Measurements from ENCODE around the gene SHISA5. TPM values are rescaled to one million over a fixed set of nuclear protein-coding genes. Genes with fewer than 3 reads are reported as not detected.

Gene SHISA5
- total and polyA plus RNA-seq, 4 donors: 40.7 to 104 (median 75.8) TPM

DNA sequence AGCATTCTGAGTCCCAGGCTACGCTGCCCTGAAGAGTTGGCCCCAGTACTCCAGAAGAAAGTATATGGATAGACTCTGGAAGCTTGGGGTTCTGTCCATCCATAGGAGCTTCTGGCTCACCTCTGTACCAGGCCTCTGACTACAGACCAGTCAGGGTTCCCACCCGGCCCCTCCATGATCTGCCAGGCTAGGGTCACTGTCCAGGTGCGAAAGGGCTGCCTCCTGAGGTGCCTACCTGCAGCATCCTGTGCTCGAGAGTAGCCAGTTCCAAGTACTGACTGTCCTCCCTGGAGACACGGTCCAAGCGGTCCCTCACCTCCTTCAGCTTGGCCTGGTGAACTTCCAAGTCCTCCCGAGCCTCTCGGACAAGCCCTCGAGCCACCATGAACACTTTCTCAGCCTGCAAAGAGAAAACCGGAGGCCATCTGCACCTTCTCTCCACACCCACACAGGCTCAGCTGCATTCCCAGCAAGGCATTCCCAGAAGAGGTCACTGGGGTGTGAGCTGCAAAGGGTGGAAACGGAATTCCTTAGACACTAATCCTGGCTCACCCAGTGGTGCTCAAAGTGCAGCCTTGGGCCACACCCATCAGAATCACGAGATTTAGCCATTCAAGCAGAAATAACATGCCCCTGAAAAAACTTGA, 70.4 kb downstream of the SHISA5 start:
- no peak for TF ChIP-seq TAF1 (conservative IDR thresholded peaks at IDR 0.05)
- no peak for TF ChIP-seq NR2F2 (IDR thresholded peaks at IDR 0.05)
- no peak for TF ChIP-seq FOXA2 (IDR thresholded peaks at IDR 0.05)
- TF ChIP-seq CTCF (IDR thresholded peaks at IDR 0.05; ENCODE audit: low read depth, low read length, missing input control): no peak
- TF ChIP-seq ATF3 (IDR thresholded peaks at IDR 0.05): no peak
- TF ChIP-seq MAX (IDR thresholded peaks at IDR 0.05): no peak
- no peak for DNase-seq (ENCODE audit: low spot score)
- Histone ChIP-seq H3K27ac (ENCODE audit: low read depth in 1 of 2, low read length in 2 of 2) (no peak overlapping the region), H3K9ac (ENCODE audit: low read depth in 1 of 2, low read length in 2 of 2) (no peak overlapping the region), H3K27me3 (ENCODE audit: control insufficient read depth in 4 of 4, insufficient read depth in 4 of 4, low read length in 3 of 4) (no peaks in the 10 kb centered on the region), H3K4me1 (ENCODE audit: control insufficient read depth in 4 of 4, insufficient read depth in 4 of 4, low read length in 3 of 4) (peaks cover 8 to 35% (median 22%) of the 10 kb centered on the region in 4 donors), H3K4me3 (ENCODE audit: low read depth in 1 of 3, low read length in 3 of 3) (no peak overlapping the region), H3K36me3 (ENCODE audit: control insufficient read depth in 4 of 4, insufficient read depth in 3 of 4, low read depth in 1 of 4, low read length in 3 of 4) (peaks cover 0 to 7% (median 0%) of the 10 kb centered on the region in 4 donors), H3K9me3 (ENCODE audit: control insufficient read depth in 4 of 4, low read length in 3 of 4) (no peaks in the 10 kb centered on the region)
- WGBS: 87% methylated on average over 12 of the region's 12 CpGs

DNA sequence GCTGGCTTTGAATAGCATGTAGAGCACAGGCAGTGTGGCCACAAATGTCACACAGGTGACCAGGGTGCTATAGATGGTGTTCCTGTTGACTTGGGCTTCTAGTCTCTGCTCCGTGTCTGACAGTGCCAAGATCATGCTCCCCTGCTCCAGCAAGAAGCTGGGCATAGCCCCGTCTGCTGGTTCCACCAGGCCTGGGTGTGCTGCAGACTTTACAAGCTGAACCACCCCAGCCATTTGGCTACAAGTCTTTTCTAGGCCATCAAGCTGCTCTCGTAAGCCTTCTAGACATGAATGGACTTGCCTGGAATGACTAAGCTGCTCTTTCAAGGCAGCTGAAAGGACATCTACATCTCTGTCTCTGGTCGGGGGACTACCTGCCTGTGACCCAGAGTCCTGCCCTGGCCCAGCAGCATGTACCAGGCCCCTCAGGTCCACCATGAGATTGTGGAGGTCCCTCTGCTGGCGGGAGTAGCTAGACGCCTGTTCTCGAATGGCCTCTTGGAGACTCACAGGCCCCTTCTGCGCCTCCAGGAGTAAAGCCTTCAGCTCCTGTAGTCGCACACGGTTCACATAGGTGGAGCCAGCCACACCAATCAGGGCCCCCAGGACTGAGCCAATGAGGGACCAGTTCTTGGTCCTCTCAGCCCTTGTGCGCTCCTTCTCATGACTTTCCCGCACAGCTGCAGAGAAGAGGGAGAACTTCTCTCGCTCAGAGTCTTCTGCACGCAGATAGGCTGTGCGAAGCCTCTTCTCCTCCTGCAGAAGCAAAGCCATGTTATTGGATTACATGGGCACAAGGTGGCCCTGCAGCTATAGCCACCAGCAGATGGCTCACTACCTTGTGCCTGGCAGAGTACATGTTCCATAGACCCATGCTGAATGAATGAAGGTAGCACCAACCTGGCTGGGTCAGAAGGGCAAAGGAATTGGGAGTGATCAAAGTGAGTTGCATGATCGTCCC, 71.3 kb downstream of the SHISA5 start:
- peaks cover 8 to 42% (median 27%) of the 10 kb centered on the region in 4 donors for H3K4me1 ChIP-seq (ENCODE audit: control insufficient read depth in 4 of 4, insufficient read depth in 4 of 4, low read length in 3 of 4)
- no peak for TF ChIP-seq JUND (IDR thresholded peaks at IDR 0.05)
- TF ChIP-seq, protein P1, sequence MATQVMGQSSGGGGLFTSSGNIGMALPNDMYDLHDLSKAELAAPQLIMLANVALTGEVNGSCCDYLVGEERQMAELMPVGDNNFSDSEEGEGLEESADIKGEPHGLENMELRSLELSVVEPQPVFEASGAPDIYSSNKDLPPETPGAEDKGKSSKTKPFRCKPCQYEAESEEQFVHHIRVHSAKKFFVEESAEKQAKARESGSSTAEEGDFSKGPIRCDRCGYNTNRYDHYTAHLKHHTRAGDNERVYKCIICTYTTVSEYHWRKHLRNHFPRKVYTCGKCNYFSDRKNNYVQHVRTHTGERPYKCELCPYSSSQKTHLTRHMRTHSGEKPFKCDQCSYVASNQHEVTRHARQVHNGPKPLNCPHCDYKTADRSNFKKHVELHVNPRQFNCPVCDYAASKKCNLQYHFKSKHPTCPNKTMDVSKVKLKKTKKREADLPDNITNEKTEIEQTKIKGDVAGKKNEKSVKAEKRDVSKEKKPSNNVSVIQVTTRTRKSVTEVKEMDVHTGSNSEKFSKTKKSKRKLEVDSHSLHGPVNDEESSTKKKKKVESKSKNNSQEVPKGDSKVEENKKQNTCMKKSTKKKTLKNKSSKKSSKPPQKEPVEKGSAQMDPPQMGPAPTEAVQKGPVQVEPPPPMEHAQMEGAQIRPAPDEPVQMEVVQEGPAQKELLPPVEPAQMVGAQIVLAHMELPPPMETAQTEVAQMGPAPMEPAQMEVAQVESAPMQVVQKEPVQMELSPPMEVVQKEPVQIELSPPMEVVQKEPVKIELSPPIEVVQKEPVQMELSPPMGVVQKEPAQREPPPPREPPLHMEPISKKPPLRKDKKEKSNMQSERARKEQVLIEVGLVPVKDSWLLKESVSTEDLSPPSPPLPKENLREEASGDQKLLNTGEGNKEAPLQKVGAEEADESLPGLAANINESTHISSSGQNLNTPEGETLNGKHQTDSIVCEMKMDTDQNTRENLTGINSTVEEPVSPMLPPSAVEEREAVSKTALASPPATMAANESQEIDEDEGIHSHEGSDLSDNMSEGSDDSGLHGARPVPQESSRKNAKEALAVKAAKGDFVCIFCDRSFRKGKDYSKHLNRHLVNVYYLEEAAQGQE (IDR thresholded peaks at IDR 0.05): no peak
- TF ChIP-seq RAD21 (IDR thresholded peaks at IDR 0.05): peak in 1 of 2 donors; percentile 46
- H3K9me3 ChIP-seq (ENCODE audit: control insufficient read depth in 4 of 4, low read length in 3 of 4): no peaks in the 10 kb centered on the region
- no peak for DNase-seq (ENCODE audit: low spot score)
- H3K27me3 ChIP-seq (ENCODE audit: control insufficient read depth in 4 of 4, insufficient read depth in 4 of 4, low read length in 3 of 4): no peaks in the 10 kb centered on the region
- peaks cover 0 to 7% (median 0%) of the 10 kb centered on the region in 4 donors for H3K36me3 ChIP-seq (ENCODE audit: control insufficient read depth in 4 of 4, insufficient read depth in 3 of 4, low read depth in 1 of 4, low read length in 3 of 4)
- H3K9ac ChIP-seq (ENCODE audit: low read depth in 1 of 2, low read length in 2 of 2): no peak overlapping the region
- peak overlapping the region in 1 of 2 donors; percentile 7 for H3K27ac ChIP-seq (ENCODE audit: low read depth in 1 of 2, low read length in 2 of 2)
- no peak overlapping the region for H3K4me3 ChIP-seq (ENCODE audit: low read depth in 1 of 3, low read length in 3 of 3)
- 88% methylated on average over 16 of the region's 16 CpGs for WGBS
